GM21390 (cell line): ENCODE data around the gene LPP.
"Not testable (repeated sequence)": the region's sequence is repeated elsewhere in the genome, so short reads cannot be mapped to it uniquely, and the experiment has no call there.

ENCODE experiments used
- ATAC-seq: cut with Tn5 transposase; IDR thresholded peaks from one replicate; pipeline ENCODE4 v1.9.1; 2021; ENCODE audit not compliant: unreplicated experiment

The LPP gene

DNA sequence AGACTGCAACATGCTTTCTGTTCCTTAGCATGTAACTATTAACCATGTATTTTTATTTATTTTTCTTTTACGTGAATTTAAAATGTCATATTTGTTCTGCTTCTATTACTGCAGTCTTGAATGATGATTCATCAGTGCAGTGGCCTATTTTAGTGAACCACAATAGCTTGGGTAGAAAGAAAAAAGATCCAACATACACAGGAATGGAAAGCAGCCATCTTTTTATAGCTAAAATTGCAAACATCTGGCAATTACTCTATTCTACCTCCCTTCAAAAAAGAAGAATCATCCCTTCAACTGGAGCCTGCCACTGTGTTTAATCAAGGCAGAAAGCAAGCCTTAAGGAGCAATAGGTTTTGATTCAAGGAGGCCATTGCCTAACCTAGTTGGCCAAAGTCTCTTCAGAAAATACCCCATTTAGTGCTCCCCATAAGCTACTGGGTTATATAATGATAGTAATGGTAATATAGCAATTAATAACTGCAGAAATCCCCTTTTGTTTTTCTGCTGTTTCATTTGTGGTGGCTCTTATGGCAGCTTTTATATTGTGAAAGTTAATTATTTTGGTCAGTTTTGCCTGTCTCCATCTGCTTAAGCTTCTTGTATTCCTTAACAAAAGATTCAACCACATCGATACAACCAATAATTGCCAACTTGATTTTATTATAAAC, 267.3 kb downstream of the LPP start:
- ATAC-seq = peak; percentile 18

DNA sequence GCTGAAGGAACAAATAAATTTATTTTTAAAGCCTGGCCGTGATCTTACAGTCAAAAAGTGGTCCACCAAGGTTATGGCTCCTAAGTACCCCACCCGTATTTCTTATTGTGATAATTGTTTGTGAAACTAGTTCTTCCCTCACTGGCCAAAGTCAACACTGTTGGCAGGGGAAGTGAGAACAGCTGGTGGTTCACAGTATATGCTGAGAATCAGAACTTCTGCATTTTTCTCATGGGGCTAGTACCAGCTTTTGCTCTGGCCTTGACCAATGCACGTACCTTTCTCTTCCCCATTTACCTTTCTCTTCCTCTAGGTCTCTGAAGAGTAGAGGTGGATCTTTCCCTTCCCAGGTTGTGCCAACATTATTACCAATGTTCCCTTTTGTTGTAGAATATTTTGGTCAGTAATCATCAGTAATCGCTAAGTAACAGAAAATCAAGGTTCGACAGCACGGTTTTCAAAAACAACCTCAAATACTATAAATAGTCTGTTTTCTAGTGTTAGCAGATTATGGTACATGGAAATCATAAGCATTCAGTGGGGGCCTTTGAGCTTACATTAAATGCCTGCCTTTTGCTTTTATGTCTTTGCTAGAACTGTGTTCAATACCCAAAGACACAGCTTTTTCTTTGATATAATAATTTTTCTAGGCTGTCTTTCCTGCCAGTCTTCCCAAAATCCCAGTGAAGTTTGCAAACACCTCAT, 268.0 kb downstream of the LPP start:
- peak; percentile 100 for ATAC-seq

DNA sequence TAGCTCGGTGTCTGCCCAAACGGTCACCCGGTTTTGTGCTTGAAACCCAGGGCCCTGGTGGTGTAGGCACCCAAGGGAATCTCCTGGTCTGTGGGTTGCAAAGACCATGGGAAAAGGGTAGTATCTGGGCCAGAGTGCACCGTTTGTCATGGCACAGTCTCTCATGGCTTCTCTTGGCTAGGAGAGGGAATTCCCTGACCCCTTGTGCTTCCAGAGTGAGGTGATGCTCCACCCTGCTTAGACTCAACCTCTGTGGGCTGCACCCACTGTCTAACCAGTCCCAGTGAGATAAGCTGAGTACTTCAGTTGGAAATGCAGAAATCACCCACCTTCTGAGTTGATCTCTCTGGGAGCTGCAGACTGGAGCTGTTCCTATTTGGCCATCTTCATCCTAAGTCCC, 274.0 kb downstream of the LPP start:
- not testable (repeated sequence) for ATAC-seq

DNA sequence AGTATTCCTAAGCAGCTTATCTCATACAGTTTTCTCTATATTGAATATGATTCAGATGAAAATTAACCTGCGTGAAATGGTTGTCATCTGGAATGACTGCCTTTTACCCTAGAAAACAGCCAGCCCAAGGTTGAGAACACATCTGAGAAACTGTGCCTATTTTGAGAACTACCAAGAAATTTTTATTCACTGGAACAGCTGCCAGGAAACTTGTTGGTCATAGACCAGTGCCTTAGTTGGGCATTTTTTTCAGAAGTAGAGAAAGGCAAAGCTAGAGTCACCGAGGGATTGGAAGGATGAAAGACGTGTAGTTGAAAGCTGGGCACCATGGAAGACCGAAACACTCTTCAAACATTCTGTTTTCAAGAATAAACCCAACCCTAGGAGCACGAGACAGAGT, 277.1 kb downstream of the LPP start:
- no peak for ATAC-seq

DNA sequence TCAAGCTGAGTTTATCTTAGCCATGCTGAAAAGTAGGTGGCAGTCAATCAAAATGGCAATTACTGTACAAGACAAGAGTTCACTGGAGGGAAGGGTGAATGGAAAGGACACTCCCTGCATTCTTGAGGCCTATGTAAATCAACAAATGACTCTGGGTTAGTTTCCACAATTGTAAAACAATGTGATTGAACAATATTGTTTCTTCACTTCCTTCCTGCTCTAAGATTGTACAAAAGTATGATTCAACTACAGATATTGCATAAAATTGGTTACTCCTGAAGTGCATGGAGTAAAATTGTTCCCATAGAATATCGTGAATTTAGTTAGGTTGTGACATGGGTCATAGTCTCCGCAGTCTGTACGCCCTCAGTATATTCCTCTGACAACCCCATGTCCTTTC, 277.6 kb downstream of the LPP start:
- no peak for ATAC-seq

DNA sequence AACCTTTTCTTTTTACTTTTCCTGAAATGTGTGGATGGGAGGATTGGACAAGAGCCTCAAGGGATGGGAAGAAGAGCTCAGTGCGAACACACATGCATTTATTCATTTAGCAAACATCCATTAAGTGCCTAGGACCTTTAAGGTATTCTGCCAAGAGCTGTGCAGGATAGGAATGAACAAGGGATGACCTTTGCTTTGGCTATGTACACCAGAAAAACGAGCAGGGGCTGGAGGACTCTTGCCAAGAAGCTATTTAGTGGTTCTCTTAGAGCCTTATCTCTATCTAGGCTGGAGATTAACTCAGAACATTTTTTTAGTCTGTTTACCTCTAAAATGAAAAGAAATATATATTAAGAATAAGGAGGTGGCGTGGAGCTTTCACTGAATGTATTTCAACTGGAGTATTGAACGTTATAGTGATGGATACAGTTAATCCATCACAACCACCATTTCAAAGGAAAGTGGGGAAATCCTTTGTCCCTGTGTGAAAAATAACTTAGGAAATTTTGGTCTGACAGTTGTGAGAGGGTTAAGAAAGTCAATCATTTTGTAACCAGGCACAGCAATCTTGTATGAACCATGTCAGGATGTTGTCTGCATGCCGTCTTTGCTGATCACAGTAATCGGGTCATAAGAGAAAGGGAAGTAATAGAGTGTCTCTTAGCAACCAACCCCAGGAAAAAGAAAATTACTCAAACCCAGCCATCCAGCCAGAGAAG, 279.0 kb downstream of the LPP start:
- no peak for ATAC-seq

DNA sequence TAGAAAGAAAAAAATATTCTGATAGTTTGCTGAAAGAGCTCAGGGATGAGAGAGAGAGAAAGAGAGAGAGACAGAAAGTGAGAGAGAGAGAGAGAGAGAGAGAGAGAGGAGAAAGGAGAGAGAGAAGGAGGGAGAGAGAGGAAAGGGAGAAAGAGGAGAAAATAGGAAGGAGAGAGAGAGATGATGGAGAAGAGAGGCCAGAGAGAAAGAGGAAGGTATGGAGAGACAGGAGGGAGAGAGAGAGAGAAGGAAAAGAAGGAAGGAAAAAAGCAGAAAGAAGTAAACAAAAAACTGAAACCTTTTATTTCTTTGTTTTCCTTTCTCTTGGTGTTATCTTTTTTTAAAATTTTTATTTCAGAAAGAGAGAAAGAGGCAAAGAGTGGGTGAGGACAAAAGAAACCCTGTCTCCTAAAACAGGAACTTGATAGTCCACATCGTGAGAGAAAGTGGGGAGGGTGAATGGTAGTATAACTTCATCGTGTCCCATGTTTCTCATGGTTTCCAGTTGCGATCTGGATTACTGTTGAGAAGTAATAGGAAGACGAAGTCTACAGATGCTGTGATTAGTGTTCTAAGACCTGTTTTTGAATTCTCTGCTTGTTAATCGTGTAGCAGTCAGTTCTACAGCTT, 279.7 kb downstream of the LPP start:
- no peak for ATAC-seq

DNA sequence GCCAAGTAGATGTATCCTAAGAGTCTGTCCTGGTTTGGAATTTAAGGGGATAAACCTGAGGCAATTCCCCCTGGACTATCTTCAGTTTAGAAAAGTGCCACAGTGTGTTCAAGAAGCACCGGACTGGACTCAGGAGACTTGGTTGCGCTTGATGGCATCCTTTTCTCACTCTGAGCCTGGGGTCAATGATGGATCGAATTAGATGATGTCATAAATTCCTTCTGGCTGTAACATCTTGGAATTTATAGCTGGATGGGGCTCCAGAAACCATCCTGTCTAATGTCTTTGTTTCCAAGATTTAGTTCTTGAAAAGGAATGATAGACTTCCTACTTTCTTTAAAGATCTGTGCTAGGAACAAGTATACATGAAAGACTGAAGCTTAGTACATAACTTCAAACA, 280.6 kb downstream of the LPP start:
- ATAC-seq = no peak

DNA sequence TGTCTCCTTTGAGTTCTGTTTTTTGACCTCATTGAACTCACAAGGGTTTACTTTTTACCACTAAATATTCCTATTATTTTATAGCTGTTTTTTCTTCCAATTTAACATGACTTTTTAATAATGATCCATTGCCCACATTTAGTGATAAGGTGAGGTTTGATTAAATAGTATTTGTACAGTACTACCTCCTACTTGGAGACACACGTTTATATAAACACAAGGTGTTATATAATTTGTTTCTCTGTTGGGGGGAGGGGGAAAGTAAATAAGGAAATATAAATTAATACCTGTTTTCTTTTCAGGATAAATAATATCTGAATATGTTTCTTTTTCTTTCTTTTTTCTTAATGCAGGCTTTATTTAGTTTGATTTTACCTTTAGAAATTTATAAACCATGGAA, 281.3 kb downstream of the LPP start:
- no peak for ATAC-seq

DNA sequence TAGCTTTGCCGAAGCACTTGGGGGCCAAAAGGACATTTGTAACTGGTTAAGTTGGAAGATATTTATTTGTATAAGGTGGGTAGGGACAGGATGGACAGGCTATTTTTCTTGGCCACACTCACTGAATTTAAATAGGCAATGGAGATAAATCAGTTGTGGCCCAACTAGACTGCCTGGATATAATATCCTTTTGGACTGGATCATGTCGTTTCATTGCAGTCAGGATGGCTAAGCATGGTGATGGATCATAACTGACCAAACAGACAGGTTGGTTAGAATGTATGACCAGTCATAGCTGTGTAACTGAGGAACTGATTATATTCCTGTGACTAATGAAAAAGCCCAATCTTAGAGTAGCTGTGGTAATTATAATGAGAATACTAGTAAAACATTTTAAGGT, 284.0 kb downstream of the LPP start:
- no peak for ATAC-seq

DNA sequence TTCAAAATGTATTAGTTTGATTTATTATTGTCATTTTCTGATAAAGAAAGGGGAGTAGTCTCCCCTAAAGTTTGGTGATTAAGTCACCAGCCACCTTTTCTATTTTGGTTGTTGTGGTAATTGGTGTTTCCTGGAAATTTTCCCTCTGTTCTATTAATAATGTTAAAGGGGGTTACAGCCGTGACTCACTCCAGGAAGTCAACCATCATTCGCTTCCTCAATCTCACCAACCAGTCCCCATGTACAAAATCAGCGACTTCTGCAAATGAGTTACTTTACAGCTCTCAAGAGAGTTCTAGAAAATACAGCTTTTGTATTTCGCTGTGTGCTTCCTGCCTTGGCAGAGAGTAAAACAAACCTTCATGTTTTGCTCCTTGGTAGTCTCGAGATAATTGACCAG, 285.1 kb downstream of the LPP start:
- ATAC-seq = peak; percentile 84

DNA sequence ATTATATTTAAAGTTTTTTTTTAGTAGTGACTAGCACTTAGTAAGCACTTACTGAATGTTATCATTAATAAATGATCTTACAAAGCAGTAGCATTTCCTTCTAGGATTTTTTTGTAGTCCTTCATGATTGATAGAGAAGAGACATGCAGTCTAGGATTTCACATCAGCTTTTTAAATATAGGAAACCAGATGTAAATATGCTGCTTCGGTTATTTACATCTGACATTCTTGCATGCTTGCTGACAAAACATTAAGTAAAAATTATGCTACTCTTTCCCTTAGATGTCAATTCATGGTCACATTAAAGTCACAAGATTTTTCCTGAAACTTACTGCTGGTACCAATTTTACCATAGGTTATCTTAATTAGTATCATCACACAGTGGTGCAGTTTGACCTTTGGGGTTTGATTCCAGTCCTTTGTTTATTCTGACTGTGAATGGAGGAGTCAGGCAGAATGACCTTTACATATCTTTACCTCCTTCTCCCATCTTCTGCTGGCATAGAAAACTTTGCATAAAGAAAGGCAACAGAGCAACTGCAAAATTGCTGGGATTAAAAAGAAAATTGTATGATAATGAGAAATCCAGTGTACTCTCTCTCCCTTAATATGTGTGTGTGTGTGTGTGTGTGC, 286.5 kb downstream of the LPP start:
- no peak for ATAC-seq

DNA sequence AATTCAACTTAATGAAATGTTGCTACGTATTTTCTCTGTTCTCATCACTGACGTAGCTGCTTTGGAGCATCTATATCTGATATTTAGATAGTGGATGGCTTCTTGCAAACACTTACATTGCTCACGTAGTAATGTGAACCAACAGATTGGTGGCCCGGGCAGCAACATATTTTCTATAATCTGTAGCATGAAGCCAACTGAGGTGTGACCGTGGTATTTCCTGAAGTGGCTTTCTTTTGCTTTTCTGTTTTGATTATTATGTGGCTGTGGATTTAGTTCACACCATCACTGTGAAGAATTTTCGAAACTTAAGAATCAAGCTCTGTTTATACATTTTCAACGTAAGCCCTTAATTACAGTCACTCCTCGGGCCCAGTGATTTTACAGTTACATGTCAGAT, 288.5 kb downstream of the LPP start:
- no peak for ATAC-seq

DNA sequence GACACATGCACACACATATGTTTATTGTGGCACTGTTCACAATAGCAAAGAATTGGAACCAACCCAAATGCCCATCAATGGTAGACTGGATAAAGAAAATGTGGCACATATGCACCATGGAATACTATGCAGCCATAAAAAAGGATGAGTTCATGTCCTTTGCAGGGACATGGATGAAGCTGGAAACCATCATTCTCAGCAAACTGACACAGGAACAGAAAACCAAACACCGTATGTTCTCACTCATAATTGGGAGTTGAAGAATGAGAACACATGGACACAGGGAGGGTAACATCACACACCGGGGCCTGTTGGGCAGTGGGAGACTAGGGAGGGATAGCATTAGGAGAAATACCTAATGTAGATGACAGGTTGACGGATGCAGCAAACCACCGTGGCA, 291.2 kb downstream of the LPP start:
- not testable (repeated sequence) for ATAC-seq

DNA sequence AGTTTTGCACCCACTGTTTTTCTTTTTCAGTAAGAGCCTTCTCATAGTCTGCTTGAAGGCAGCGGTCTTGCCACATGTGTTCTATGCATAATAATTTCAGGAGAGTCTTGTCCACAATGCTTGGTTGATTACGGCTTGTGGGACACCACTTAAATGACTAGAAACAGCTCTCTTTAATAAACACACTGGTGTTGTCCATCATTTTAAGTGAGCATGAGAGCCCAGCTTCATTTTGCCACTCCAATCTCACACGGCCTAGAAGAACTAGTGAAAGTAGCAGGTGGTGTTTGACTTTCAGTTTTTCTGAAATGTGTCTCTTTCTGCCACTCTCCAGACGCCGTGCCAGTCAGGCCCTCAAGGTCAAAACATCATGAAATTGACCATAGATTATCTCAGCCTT, 292.1 kb downstream of the LPP start:
- ATAC-seq = peak; percentile 77

DNA sequence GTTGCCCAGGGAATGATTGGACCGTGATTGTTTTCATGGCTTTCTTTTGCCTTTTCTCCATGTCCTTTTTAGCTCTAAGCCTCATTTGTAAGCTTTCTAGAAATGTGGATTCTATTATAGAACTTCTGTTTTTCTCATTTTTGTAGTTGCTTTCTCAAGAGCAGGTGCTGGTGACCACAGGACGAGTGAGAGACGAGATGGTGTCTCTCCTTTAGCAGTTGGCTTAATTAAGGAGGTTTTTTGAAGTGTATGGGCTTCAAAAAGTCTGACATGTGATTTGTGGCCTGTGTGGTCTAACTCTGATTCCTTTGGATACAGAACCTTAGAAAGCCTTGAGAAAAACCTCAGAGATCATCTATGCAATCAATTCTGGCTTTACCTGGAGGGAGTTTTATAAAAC, 292.8 kb downstream of the LPP start:
- peak; percentile 71 for ATAC-seq

DNA sequence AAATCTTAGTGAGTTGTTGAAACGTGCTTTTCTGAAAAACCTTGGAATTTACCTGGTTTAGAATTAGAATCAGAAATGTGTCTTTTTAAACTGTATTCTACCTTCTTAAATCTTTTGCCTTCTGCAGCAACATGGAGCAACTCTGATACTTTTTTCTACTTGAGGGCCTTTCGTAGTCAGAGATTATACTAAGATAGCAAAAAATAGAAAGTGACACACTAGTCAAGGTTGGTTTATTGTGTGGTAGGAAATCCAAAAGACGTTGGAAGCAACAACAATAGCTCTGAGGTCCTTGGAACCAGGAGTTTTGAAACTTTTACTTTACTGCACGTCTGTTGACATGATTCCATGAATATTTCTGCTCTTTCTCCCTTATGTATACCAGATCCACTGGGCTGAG, 294.9 kb downstream of the LPP start:
- no peak for ATAC-seq

DNA sequence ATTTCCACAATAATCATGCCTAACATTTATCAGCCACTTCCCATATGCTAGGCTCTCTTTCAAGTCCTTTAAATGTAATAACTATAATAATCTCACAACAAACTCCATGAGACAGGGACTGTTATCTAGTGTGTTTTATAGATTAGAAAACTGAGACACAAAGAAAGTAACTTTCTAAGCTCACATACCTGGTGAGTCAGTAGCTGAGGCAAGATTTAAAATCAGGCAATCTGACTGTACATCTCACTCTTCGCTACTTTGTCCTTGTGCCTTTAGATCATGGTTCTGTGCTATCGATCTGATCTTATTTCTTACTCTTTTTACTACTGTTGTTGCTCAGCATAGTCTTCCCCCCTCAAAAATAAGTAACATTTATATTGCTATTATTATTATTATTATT, 295.5 kb downstream of the LPP start:
- ATAC-seq = no peak

DNA sequence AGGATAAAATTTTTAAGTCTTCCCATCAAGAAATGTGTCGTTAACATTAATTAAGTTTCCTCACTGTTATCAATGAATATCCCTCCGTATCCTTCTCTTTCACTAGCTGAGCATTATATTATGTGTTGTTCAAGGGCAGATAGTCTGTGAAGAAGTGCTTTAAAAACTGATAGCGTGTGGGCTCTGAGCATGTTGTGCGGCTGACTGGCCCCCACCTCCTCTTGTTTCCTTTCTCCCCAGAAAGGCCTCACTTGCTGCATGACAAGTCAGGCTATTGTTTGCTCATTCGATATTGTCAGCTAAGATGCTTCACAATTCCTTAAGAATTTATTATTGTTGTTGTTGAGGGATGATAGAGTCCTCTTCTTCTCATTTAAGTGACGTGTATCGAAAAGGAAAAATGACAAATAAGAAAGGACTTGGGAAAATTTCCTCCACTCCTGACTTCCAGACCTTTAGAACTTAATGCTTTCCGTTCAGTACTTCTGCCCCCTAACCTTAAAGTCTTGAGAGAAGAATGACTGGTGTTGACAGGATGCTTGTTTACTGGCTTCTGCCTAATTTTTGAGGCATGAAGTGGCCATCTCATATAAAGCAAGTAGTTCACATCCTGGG, 298.3 kb downstream of the LPP start:
- no peak for ATAC-seq

DNA sequence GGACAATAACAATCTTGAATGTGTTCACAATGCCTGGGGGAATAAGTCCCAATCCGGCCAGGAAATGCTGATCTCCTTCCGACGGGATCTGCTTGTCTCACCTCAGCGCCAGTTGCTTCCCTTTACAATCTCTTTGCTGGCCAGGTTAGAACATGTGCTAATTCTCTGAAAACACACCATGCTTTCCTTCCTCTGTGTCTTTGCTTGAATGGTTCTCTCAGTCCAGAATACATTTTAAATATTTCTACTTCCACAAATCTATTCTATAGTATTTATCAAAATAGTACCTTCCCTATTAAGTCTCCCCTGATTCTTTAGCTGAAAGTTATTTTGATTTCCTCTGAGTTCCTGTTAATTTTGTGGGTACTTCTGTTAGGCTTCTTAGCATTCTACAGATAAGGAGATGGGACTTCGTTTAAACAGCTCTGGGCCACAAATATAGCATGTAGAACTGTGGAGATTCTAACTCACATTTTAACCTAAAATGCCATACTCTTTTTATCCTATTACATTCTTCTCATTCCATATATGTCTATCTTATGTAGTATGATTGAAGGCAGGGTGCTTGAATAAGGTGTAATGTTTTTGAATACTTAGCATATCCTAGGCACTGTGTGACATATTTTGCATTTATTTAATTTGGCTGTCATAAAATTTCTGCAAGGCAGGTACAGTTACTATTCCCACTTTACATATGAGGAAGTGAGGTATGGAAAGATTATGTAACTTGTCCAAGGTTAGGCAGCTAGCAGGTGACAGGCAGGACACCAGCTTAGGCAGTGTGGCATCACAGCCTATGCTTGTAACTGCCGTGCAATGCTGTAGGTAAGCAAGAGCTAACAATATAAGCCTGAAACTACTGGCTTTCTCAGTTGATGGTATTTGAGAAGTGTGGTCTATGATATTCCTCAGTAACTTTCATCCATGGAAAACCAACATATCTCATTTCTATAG, 299.8 kb downstream of the LPP start:
- ATAC-seq = no peak
